WI38 (cell line): Measurements from ENCODE around the gene DHRSX.
"Not testable (repeated sequence)": the region's sequence is repeated elsewhere in the genome, so short reads cannot be mapped to it uniquely, and the experiment has no call there.

ENCODE experiments used
- H3K4me3 ChIP-seq: 2 replicates; pipeline ENCODE4 v1.5.1; 2011; ENCODE audit warnings: low read depth, mild to moderate bottlenecking, control low read depth, low read length
- TF ChIP-seq, protein P1 (sequence below): IDR thresholded peaks from 2 replicates; pipeline ENCODE4 v1.5.1; 2012; ENCODE audit warnings: low read depth, mild to moderate bottlenecking, control low read depth, low read length

The DHRSX gene

DNA sequence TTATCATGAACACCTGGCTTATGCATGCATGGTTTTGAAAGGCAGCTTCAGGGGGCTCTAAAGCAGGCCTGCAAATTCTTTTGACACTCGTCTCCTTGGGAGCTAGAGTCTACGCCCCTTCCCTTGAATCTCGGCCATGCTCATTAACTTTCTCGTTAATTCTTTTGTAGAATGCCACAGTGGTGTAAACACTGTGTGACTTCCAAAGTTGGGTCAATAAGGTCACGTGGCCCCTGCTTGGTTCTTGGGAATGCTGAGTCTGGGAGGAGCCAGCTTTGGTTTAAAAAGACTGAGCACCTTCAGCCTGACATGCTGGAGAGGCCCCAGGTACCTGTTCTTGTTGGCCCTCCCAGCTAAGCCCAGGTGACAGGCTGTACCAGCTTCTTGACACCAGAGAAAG is 228.4 kb downstream of the DHRSX start:
- no peak overlapping the region for H3K4me3 ChIP-seq
- TF ChIP-seq, protein P1, sequence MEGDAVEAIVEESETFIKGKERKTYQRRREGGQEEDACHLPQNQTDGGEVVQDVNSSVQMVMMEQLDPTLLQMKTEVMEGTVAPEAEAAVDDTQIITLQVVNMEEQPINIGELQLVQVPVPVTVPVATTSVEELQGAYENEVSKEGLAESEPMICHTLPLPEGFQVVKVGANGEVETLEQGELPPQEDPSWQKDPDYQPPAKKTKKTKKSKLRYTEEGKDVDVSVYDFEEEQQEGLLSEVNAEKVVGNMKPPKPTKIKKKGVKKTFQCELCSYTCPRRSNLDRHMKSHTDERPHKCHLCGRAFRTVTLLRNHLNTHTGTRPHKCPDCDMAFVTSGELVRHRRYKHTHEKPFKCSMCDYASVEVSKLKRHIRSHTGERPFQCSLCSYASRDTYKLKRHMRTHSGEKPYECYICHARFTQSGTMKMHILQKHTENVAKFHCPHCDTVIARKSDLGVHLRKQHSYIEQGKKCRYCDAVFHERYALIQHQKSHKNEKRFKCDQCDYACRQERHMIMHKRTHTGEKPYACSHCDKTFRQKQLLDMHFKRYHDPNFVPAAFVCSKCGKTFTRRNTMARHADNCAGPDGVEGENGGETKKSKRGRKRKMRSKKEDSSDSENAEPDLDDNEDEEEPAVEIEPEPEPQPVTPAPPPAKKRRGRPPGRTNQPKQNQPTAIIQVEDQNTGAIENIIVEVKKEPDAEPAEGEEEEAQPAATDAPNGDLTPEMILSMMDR = no peak

DNA sequence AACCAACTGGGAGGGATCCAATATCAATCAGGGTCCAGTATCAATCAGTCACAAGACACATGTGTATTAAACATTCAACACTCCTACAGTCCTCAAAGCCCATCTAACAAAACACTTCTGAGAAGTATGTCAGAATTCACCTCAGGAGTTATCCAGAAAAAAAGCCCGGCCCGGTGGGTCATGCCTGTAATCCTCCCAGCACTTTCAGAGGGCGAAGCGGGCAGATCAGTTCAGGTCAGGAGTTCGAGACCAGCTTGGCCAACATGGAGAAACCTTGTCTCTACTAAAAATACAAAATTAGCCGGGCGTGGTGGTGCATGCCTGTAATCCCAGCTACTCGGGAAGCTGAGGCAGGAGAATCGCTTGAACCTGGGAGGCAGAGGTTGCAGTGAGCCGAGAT is 229.2 kb downstream of the DHRSX start:
- H3K4me3 ChIP-seq = not testable (repeated sequence)

DNA sequence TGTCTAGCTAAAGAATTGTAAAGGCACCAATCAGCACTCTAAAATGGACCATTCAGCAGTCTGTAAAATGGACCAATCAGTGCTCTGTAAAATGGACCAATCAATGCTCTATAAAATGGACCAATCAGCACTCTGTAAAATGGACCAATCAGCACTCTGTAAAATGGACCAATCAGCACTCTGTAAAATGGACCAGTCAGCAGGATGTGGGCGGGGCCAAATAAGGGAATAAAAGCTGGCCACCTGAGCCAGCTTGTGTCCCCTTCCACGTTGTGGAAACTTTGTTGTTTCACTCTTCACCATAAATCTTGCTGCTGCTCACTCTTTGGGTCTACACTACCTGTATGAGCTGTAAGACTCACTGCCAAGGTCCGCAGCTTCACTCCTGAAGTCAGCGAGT is 230.0 kb downstream of the DHRSX start:
- not testable (repeated sequence) for H3K4me3 ChIP-seq

DNA sequence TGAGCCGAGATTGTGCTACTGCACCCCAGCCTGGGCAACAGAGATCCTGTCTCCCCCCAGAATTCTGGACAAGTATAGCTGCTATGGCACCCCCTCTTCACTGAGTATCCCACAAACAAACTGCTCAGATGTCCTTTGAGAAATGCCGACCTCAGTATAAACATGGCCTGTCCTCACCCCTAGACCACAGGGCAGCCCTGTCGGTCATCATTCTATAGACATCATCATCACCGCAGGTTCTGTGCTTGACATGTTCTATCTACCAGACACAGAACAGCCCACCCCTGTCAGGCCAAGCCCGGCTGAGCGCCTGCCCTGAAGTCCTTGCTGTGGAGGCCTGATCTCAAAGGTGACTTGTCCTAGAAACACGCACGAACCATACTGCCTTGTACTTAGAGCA is 232.9 kb downstream of the DHRSX start:
- no peak overlapping the region for H3K4me3 ChIP-seq
- TF ChIP-seq, protein P1 = no peak

DNA sequence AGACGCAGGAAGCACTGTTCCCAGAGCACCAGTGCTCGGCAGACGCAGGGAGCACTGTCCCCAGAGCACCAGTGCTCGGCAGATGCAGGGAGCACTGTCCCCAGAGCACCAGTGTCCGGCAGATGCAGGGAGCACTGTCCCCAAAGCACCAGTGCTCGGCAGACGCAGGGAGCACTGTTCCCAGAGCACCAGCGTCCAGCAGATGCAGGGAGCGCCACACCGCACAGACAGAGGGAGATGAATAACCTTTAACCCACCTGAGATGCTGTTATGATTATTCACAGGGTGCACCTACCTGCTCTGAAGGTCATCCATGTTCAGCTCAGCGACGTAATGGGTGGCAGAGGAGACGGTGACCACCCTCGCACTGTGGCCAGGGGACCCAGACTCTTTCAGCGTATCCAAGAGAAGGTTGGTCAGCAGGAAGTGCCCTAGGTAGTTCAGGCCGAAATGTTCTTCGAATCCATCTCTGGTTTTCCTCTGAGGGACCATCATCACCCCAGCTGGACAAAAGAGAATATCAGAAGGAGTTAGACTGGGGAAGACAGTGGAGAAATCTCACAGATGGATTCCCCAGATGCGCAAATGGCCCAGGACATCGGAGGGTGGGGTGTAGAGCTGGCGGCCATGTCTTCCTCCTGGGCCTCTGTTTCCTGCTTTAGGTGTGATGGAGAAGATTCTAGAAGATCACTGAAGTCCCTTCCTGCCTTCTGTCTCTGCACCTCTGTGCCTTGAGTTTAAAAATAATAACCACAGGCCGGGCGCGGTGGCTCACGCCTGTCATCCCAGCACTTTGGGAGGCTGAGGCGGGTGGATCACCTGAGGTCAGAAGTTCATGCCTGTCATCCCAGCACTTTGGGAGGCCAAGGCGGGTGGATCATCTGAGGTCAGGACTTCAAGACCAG is 234.1 kb downstream of the DHRSX start:
- TF ChIP-seq, protein P1 = no peak
- H3K4me3 ChIP-seq = no peak overlapping the region

DNA sequence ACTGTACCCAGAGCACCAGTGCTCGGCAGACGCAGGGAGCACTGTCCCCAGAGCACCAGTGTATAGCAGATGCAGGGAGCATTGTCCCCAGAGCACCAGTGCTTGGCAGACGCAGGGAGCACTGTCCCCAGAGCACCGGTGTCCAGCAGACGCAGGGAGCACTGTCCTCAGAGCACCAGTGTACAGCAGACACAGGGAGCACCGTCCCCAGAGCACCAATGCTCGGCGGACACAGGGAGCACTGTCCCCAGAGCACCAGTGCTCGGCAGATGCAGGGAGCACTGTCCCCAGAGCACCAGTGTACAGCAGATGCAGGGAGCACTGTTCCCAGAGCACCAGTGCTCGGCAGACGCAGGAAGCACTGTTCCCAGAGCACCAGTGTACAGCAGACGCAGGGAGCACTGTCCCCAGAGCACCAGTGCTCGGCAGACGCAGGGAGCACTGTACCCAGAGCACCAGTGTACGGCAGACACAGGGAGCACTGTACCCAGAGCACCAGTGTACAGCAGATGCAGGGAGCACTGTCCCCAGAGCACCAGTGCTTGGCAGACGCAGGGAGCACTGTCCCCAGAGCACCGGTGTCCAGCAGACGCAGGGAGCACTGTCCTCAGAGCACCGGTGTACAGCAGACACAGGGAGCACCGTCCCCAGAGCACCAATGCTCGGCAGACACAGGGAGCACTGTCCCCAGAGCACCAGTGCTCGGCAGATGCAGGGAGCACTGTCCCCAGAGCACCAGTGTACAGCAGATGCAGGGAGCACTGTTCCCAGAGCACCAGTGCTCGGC is 234.9 kb downstream of the DHRSX start:
- not testable (repeated sequence) for H3K4me3 ChIP-seq

DNA sequence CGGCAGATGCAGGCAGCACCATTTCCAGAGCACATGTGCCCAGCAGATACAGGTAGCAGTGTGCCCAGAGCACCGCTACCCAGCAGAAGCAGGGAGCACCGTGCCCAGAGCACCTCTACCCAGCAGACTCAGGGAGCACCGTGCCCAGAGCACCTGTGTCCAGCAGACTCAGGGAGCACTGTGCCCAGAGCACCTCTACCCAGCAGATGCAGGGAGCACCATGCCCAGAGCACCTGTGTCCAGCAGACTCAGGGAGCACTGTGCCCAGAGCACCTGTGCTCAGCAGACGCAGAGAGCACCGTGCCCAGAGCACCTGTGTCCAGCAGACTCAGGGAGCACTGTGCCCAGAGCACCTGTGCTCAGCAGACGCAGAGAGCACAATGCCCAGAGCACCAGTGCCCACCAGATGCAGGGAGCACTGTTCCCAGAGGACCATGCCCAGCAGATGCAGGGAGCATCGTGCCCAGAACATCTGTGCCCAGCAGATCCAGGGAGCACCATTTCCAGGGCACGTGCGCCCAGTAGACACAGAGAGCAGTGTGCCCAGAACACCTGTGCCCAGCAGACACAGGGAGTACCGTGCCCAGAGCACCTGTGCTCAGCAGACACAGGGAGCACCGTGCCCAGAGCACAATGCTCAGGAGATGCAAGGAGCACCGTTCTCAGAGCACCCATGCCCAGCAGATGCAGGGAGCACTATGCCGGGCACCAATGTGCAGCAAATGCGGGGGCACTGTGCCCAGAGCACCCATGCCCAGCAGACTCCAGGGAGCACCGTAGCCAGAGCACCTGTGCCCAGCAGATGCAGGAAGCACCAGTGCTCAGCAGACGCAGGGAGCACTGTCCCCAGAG is 236.4 kb downstream of the DHRSX start:
- TF ChIP-seq, protein P1 = no peak

DNA sequence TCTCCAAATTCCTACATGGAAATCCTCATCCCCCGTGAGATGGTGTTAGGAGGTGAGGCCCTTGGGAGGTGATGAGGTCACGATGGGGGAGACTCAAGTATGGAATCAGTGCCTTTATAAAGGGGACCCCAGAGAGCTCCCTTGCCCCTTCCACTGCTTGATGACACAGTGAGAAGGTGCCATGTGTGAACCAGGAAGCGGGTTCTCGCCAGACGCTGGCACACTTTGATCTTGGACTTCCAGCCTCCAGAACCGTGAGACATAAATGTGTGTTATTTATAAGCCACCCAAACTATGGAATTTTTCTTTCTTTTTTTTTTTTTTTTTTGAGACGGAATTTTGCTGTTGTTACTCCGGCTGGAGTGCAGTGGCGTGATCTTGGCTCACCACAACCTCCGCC is 237.6 kb downstream of the DHRSX start:
- no peak overlapping the region for H3K4me3 ChIP-seq
- TF ChIP-seq, protein P1 = no peak

More for the DNA sequence above, 236.4 kb downstream of the DHRSX start:
- no peak overlapping the region for H3K4me3 ChIP-seq
